Body of pancreas (tissue), 4 donors: ENCODE measurements around the gene HSD17B4. TPM values are rescaled to one million over a fixed set of nuclear protein-coding genes. Genes with fewer than 3 reads are reported as not detected.
"Not testable (repeated sequence)": the region's sequence is repeated elsewhere in the genome, so short reads cannot be mapped to it uniquely, and the experiment has no call there.

Experiments
- ATAC-seq: fragments of 150-250 bp; one replicate; pipeline ENCODE4 v1.9.1; 2016
- DNase-seq, 4 donors: peaks; one replicate each; pipeline ENCODE4 v3.0.0-alpha.2; 2019
- H3K27ac ChIP-seq, 4 donors: fragments of 200-600 bp; sonication (generic); 1 replicate in 3 of 4; 2 replicates in 1 of 4; pipeline versions ENCODE4 v1.5.1 to v1.6.1; 2016 to 2019; ENCODE audit warnings: mild to moderate bottlenecking in 1 of 4, mixed read lengths in 1 of 4, moderate library complexity in 1 of 4
- H3K27me3 ChIP-seq, 2 donors: fragments of 200-600 bp; sonication (generic); one replicate each; pipeline ENCODE4 v1.6.0; 2016; ENCODE audit warnings: mild to moderate bottlenecking in 1 of 2
- H3K36me3 ChIP-seq, 2 donors: fragments of 200-600 bp; sonication (generic); replicated peaks in 1 of 2; 2 replicates each; pipeline ENCODE4 v1.5.1; 2016; ENCODE audit warnings: low read depth in 2 of 2; ENCODE audit not compliant: insufficient read depth in 1 of 2
- H3K4me1 ChIP-seq: fragments of 200-600 bp; sonication (generic); one replicate; pipeline ENCODE4 v1.6.0; 2016
- H3K4me3 ChIP-seq, 2 donors: fragments of 200-600 bp; sonication (generic); 1 replicate in 1 of 2; 2 replicates in 1 of 2; pipeline ENCODE4 v1.5.1; 2016 to 2019
- H3K9me3 ChIP-seq, 3 donors: fragments of 200-600 bp; sonication (generic); 1 replicate in 2 of 3; 2 replicates in 1 of 3; pipeline ENCODE4 v1.5.1; 2016
- CTCF ChIP-seq, 7 experiments: fragments of 450-650 bp in 4 of 7; fragments of 200-600 bp in 3 of 7; sonication (generic) in 3 of 7; IDR thresholded peaks; one replicate each; pipeline ENCODE4 v1.5.1; 2016 to 2019; ENCODE audit warnings: antibody characterized with exemption in 7 of 7
- POLR2A ChIP-seq, 3 donors: fragments of 450-650 bp; IDR thresholded peaks; one replicate each; pipeline ENCODE4 v1.6.1; 2016; ENCODE audit warnings: antibody characterized with exemption in 3 of 3, mild to moderate bottlenecking in 2 of 3
- WGBS, 2 donors: methylation state at CpG; one replicate each; pipeline ENCODE4 v1.1.5; 2017; 5-methylcytosine and 5-hydroxymethylcytosine counted together
- intact Hi-C: fragments of 100-400 bp; cut with DNase I; formaldehyde crosslinking; loops from one replicate; pipeline ENCODE4 v1.15.1; 2023
- total RNA-seq, 2 donors: library from RNA; depleted of rRNA; stranded (reverse); fragments of >200 nt; gene quantifications; one replicate each; pipeline ENCODE4 v1.1.0, GENCODE V29; 2016

HSD17B4 gene
- total RNA-seq, 2 donors from 2014 or later: 97.2 to 98.6 TPM

- H3K27me3 ChIP-seq, intact Hi-C loops, H3K4me3 ChIP-seq, ATAC-seq, H3K36me3 ChIP-seq, DNase-seq, H3K9me3 ChIP-seq: not testable (repeated sequence)
- Histone ChIP-seq H3K27ac (peak overlapping the region in 3 of 4 donors; percentile 32 to 67 (median 41)), H3K4me1 (peaks cover 18% of the 10 kb centered on the region)
- WGBS, 2 donors: 4 to 8% methylated on average over 1 of the region's 1 CpG
These were observed 13.7 kb upstream of the HSD17B4 start for GRCh38 chr5:119438587-119438917.

- ATAC-seq (peak; percentile 89), DNase-seq (peak; percentile 53 to 76 (median 74))
- Histone ChIP-seq H3K4me3 (no peak overlapping the region), H3K27me3 (no peaks in the 10 kb centered on the region), H3K36me3 (no peaks in the 10 kb centered on the region), H3K9me3 (no peaks in the 10 kb centered on the region), H3K27ac (peak overlapping the region in 3 of 4 donors; percentile 32 to 67 (median 41)), H3K4me1 (peaks cover 18% of the 10 kb centered on the region)
- intact Hi-C loops: no loop called here
- peak in 1 of 7 experiments; percentile 3 for TF ChIP-seq CTCF (IDR thresholded peaks at IDR 0.05)
- no peak for TF ChIP-seq POLR2A (IDR thresholded peaks at IDR 0.05)
- WGBS, 2 donors: 50 to 53% methylated on average over 8 of the region's 8 CpGs
These were observed 13.1 kb upstream of the HSD17B4 start for GRCh38 chr5:119439140-119439631.

GRCh38 chr5:119439632-119440031, 12.7 kb upstream of the HSD17B4 start:
- 72 to 87% methylated on average over 3 of the region's 3 CpGs for WGBS, 2 donors
- H3K4me1 ChIP-seq: peaks cover 18% of the 10 kb centered on the region
- H3K27me3 ChIP-seq, H3K9me3 ChIP-seq, H3K4me3 ChIP-seq, H3K36me3 ChIP-seq, ATAC-seq, DNase-seq, intact Hi-C loops: not testable (repeated sequence)
- peak in 1 of 3 donors; percentile 14 for TF ChIP-seq POLR2A (IDR thresholded peaks at IDR 0.05)
- H3K27ac ChIP-seq: peak overlapping the region in 2 of 4 donors; percentile 41 to 67

GRCh38 chr5:119444643-119445042, 7.7 kb upstream of the HSD17B4 start:
- H3K4me1 ChIP-seq, intact Hi-C loops, ATAC-seq, H3K9me3 ChIP-seq, H3K4me3 ChIP-seq, H3K36me3 ChIP-seq, H3K27ac ChIP-seq, DNase-seq, H3K27me3 ChIP-seq: not testable (repeated sequence)
- 85 to 86% methylated on average over 4 of the region's 4 CpGs for WGBS, 2 donors

- H3K4me3 ChIP-seq: no peak overlapping the region
- 71 to 75% methylated on average over 13 of the region's 13 CpGs for WGBS, 2 donors
- H3K9me3 ChIP-seq: peaks cover 0 to 9% (median 0%) of the 10 kb centered on the region in 3 donors
- intact Hi-C loops: no loop called here
- no peak for TF ChIP-seq CTCF (IDR thresholded peaks at IDR 0.05)
- no peak for TF ChIP-seq POLR2A (IDR thresholded peaks at IDR 0.05)
- DNase-seq (no peak), ATAC-seq (no peak)
- no peak overlapping the region for H3K27ac ChIP-seq
- H3K27me3 ChIP-seq: no peaks in the 10 kb centered on the region
- H3K4me1 ChIP-seq: no peaks in the 10 kb centered on the region
- H3K36me3 ChIP-seq: no peaks in the 10 kb centered on the region
These were observed 6.8 kb upstream of the HSD17B4 start for GRCh38 chr5:119445544-119445943.

- no peaks in the 10 kb centered on the region for H3K36me3 ChIP-seq
- no peaks in the 10 kb centered on the region for H3K27me3 ChIP-seq
- H3K4me3 ChIP-seq: no peak overlapping the region
- TF ChIP-seq POLR2A (IDR thresholded peaks at IDR 0.05) (no peak), CTCF (IDR thresholded peaks at IDR 0.05) (no peak)
- DNase-seq (no peak), ATAC-seq (no peak)
- no peak overlapping the region for H3K27ac ChIP-seq
- intact Hi-C loops: no loop called here
- 84 to 98% methylated on average over 3 of the region's 3 CpGs for WGBS, 2 donors
- H3K9me3 ChIP-seq: peaks cover 0 to 9% (median 0%) of the 10 kb centered on the region in 3 donors
- peaks cover 20% of the 10 kb centered on the region for H3K4me1 ChIP-seq
These were observed 2.4 kb upstream of the HSD17B4 start for GRCh38 chr5:119449882-119450281.

- H3K9me3 ChIP-seq, ATAC-seq, H3K36me3 ChIP-seq, H3K27ac ChIP-seq, H3K27me3 ChIP-seq, DNase-seq, intact Hi-C loops, H3K4me3 ChIP-seq: not testable (repeated sequence)
- H3K4me1 ChIP-seq: peaks cover 20% of the 10 kb centered on the region
- 84 to 92% methylated on average over 4 of the region's 4 CpGs for WGBS, 2 donors
These were observed 1.7 kb upstream of the HSD17B4 start for GRCh38 chr5:119450627-119451026.
